ENCODE measurements around the gene BCL11B.
A peak's percentile ranks its signal among the peaks of the same experiment; 100 is the strongest.

BCL11B gene

DNA sequence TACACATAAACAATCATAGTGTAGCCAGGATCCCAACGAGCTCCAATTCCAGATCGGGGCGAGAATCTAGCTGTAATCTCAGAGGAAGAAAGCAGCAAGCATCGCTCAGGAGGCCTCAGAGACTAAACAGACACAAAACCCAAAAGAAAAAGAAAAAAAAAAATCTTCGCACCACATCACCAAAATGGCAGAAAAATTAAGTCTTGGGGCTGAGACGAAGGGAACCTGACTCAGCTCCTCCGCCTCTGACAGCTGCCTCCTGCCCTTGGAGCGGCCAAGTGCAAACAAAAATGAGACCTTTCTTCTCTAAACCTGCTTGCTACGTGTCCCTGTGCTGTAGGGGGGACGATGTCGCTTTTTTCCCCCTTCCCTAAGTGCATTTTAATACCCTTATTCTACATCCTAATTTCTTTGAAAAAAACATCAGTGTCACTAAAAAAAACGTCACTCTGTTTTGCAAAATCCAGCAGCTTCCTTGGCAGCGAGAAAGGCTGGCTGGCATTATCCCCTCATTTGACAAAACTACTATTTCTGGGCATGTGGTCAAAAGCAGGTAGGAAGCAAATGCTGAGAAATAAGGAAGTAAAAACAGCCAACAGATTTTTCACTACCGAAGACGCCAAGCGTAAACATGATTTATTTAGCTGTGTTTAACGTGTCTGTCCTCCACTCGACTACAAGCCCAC lies 30.5 kb downstream of the BCL11B start:
- H3K27me3 ChIP-seq (ENCODE audit: control insufficient read depth in 1 of 2, insufficient read depth in 2 of 2, low read length in 2 of 2), result no peaks in the 10 kb centered on the region
- no peak overlapping the region for H3K4me3 ChIP-seq (ENCODE audit: low read depth in 1 of 2, low read length in 2 of 2)
- H3K4me1 ChIP-seq (ENCODE audit: control insufficient read depth in 1 of 2, insufficient read depth in 2 of 2, low read length in 2 of 2), result peaks cover 8 to 17% of the 10 kb centered on the region in 2 donors

DNA sequence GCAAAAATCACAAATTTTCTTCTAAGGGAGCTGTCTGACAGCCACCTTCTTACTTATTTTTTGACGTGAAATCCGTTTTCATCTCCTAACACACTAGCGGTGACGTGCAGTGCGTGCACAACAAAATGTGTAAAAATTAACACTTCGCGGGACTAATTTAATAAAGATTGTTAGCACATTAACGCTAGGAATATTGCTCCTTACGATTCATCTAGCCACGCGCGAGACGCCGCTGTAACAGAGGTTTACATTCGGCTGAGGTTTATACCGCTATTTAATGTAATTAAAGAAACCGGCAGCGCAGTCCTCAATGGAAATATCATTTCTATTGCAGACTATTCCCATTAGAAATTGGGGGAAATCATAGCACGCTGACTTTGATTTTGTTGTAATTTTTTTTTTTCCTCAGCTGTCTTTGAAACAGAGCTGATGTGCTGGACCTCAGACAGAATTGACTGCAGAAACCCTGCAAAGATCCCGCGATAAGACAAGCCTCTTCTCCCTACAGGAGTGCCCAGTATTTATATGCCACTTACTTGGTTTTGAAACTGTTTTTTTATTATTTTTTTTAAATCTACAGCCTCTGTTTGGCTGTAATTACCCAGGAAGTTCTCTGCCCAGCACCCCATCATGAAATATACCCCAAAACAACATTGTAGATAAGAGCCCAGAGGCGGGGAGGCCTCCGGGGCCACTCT lies 31.2 kb downstream of the BCL11B start:
- no peak overlapping the region for H3K4me3 ChIP-seq (ENCODE audit: low read depth in 1 of 2, low read length in 2 of 2)
- H3K27me3 ChIP-seq (ENCODE audit: control insufficient read depth in 1 of 2, insufficient read depth in 2 of 2, low read length in 2 of 2), result no peaks in the 10 kb centered on the region
- peaks cover 4 to 6% of the 10 kb centered on the region in 2 donors for H3K36me3 ChIP-seq (ENCODE audit: control insufficient read depth in 1 of 2, insufficient read depth in 2 of 2, low read length in 2 of 2)
- H3K9me3 ChIP-seq (ENCODE audit: control insufficient read depth in 1 of 2, low read length in 2 of 2), result no peaks in the 10 kb centered on the region
- no peak overlapping the region for H3K9ac ChIP-seq (ENCODE audit: low read depth in 1 of 2, low read length in 2 of 2)
- H3K4me1 ChIP-seq (ENCODE audit: control insufficient read depth in 1 of 2, insufficient read depth in 2 of 2, low read length in 2 of 2), result peaks cover 8 to 11% of the 10 kb centered on the region in 2 donors
- no peak overlapping the region for H3K27ac ChIP-seq (ENCODE audit: low read depth, low read length)

More for the DNA sequence above, 30.5 kb downstream of the BCL11B start:
- H3K27ac ChIP-seq (ENCODE audit: low read depth, low read length), result no peak overlapping the region
- H3K9ac ChIP-seq (ENCODE audit: low read depth in 1 of 2, low read length in 2 of 2), result no peak overlapping the region
- peaks cover 4 to 6% of the 10 kb centered on the region in 2 donors for H3K36me3 ChIP-seq (ENCODE audit: control insufficient read depth in 1 of 2, insufficient read depth in 2 of 2, low read length in 2 of 2)
- no peaks in the 10 kb centered on the region for H3K9me3 ChIP-seq (ENCODE audit: control insufficient read depth in 1 of 2, low read length in 2 of 2)

DNA sequence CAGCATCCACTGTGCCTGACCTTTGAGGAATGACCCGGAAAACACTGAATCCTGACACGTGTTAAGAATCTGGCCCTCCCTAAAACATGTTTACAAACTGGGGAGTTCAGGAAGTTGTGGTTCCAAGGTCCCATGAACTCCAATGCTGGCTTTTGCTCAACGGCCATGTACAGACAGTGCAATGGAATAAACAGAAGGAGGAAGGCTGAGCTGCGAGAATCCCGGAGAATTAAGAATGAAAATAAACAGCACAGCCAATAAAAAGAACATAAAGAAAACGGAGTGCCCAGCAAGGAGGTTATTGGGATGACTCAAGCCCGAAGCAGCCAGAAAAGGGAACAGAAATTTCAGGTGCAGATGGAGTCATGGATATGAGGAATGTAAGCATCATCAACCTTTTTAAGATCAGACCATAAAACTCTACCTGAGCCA lies 32.3 kb downstream of the BCL11B start:
- H3K9ac ChIP-seq (ENCODE audit: low read depth in 1 of 2, low read length in 2 of 2), result no peak overlapping the region
- H3K4me3 ChIP-seq (ENCODE audit: low read depth in 1 of 2, low read length in 2 of 2), result no peak overlapping the region
- H3K27ac ChIP-seq (ENCODE audit: low read depth, low read length), result no peak overlapping the region
- H3K36me3 ChIP-seq (ENCODE audit: control insufficient read depth in 1 of 2, insufficient read depth in 2 of 2, low read length in 2 of 2), result peaks cover 4 to 6% of the 10 kb centered on the region in 2 donors
- no peaks in the 10 kb centered on the region for H3K27me3 ChIP-seq (ENCODE audit: control insufficient read depth in 1 of 2, insufficient read depth in 2 of 2, low read length in 2 of 2)
- H3K4me1 ChIP-seq (ENCODE audit: control insufficient read depth in 1 of 2, insufficient read depth in 2 of 2, low read length in 2 of 2), result peaks cover 8 to 11% of the 10 kb centered on the region in 2 donors
- H3K9me3 ChIP-seq (ENCODE audit: control insufficient read depth in 1 of 2, low read length in 2 of 2), result no peaks in the 10 kb centered on the region

DNA sequence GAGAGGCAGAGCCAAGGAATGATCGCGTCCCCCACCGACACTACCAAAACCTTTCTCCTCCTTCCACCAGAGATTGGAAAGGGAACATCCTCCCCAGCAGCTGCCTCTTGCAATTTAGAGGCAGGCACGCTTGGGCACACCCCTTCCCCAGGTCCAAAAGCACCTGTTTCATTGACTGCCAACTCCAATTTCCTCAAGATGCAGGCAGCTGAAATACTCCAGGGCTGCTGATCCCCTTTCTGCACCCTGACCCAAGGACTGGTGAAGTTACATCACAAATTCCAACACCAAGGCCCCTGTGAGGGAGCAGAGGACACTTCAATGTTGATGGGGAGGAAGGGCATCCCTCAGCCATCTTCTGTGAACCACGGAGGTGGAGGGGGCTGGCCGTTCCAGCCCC lies 33.8 kb downstream of the BCL11B start:
- peaks cover 4 to 6% of the 10 kb centered on the region in 2 donors for H3K36me3 ChIP-seq (ENCODE audit: control insufficient read depth in 1 of 2, insufficient read depth in 2 of 2, low read length in 2 of 2)
- H3K4me1 ChIP-seq (ENCODE audit: control insufficient read depth in 1 of 2, insufficient read depth in 2 of 2, low read length in 2 of 2), result peaks cover 5 to 8% of the 10 kb centered on the region in 2 donors
- no peaks in the 10 kb centered on the region for H3K9me3 ChIP-seq (ENCODE audit: control insufficient read depth in 1 of 2, low read length in 2 of 2)
- no peaks in the 10 kb centered on the region for H3K27me3 ChIP-seq (ENCODE audit: control insufficient read depth in 1 of 2, insufficient read depth in 2 of 2, low read length in 2 of 2)
- H3K4me3 ChIP-seq (ENCODE audit: low read depth in 1 of 2, low read length in 2 of 2), result no peak overlapping the region
- no peak overlapping the region for H3K27ac ChIP-seq (ENCODE audit: low read depth, low read length)
- no peak overlapping the region for H3K9ac ChIP-seq (ENCODE audit: low read depth in 1 of 2, low read length in 2 of 2)

DNA sequence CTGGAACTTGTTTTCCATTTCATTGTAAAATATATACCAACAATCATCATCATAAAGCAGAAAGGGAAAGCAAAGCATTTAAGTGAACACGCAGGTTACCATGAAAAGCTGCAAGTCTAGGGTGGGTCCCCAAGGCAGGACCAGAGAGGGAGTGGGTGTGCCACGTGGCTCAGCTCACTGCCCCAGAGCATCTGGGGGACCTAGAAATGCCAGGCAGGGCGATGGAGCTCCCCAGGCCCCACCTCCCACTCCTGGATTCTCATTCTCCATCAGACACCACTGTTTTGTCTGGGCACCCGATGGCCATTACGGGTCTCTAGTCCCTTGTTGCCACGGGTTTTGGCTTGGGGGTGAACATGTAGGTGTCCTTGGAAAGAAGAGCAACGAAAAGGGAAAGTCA lies 34.7 kb downstream of the BCL11B start:
- Histone ChIP-seq H3K27me3 (ENCODE audit: control insufficient read depth in 1 of 2, insufficient read depth in 2 of 2, low read length in 2 of 2) (no peaks in the 10 kb centered on the region), H3K9me3 (ENCODE audit: control insufficient read depth in 1 of 2, low read length in 2 of 2) (no peaks in the 10 kb centered on the region), H3K27ac (ENCODE audit: low read depth, low read length) (no peak overlapping the region), H3K4me3 (ENCODE audit: low read depth in 1 of 2, low read length in 2 of 2) (peak overlapping the region in 1 of 2 donors; percentile 12), H3K9ac (ENCODE audit: low read depth in 1 of 2, low read length in 2 of 2) (no peak overlapping the region), H3K36me3 (ENCODE audit: control insufficient read depth in 1 of 2, insufficient read depth in 2 of 2, low read length in 2 of 2) (peaks cover 4 to 6% of the 10 kb centered on the region in 2 donors), H3K4me1 (ENCODE audit: control insufficient read depth in 1 of 2, insufficient read depth in 2 of 2, low read length in 2 of 2) (peaks cover 14% of the 10 kb centered on the region in 2 donors)

DNA sequence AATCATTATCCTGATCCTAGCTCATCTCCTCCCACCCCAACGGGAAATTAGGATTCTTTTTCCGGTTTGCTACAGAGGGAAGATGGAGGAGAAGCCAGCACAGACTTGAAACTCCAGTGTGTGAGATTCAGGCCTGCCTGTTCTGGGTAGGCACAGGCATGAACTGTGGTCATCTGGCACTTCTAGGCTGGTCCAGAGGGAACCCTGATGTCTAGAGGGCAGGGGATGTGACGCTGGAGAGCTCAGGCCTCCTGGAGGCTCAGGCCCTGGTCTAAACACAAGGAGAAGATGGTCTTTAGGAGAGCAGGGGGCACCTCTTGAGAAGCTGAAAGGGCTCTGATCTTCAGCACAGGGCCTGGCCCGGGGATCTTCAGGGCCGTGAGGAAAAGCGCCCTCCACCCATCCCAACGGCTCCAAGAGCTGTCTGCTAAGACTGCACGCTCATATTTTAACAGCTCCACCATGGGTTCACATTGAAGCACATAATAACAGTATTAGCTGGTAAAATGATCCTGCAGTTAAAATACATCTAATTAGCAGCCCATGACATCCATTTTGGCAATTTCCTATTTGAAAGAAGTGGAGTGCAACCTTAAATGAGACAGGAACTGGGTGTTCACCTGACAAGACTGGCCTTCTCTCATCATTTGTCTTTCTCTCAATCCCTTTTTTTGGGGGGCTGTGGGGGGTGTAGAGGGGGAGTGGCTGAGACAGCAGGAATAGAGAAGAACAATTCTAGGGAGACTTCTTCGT lies 35.4 kb downstream of the BCL11B start:
- Histone ChIP-seq H3K4me1 (ENCODE audit: control insufficient read depth in 1 of 2, insufficient read depth in 2 of 2, low read length in 2 of 2) (peaks cover 17 to 20% of the 10 kb centered on the region in 2 donors), H3K27me3 (ENCODE audit: control insufficient read depth in 1 of 2, insufficient read depth in 2 of 2, low read length in 2 of 2) (no peaks in the 10 kb centered on the region), H3K4me3 (ENCODE audit: low read depth in 1 of 2, low read length in 2 of 2) (no peak overlapping the region), H3K36me3 (ENCODE audit: control insufficient read depth in 1 of 2, insufficient read depth in 2 of 2, low read length in 2 of 2) (peaks cover 4 to 6% of the 10 kb centered on the region in 2 donors), H3K27ac (ENCODE audit: low read depth, low read length) (no peak overlapping the region), H3K9ac (ENCODE audit: low read depth in 1 of 2, low read length in 2 of 2) (no peak overlapping the region), H3K9me3 (ENCODE audit: control insufficient read depth in 1 of 2, low read length in 2 of 2) (no peaks in the 10 kb centered on the region)

DNA sequence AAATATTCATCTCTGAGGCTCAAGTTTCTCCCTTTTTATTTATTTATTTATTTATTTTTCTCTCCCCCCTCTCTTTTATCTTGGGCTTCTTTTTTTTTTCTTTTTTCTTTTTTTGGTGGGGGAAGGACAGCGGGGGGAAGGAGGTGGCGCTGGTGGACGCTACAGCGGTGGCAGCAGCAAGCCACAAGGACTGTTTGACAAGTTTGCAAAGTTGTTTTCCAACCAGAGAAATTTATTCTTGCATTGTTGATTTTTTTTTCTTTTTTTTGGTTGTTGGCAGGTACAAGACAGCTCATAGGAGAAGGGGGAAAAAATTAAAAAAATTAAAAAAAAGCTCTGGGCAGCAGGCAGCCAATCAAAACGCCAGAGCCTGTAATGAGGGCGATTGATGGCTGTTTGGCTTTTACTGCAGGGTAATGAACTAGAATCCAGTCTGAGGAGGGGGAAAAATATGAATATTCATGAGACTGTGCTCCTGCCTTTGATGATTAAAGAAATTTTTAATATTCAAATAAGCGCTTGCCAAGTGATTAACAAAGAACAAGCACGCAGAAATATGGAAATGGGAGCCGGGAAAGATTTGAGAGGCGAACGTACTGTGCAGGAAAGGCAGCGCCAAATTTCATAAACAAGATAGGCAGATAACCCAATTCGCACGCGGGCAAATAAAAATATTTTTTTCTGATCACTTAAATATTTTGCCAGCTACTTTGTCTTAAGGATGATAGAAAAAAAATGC lies 36.2 kb downstream of the BCL11B start:
- H3K36me3 ChIP-seq (ENCODE audit: control insufficient read depth in 1 of 2, insufficient read depth in 2 of 2, low read length in 2 of 2), result peaks cover 4 to 6% of the 10 kb centered on the region in 2 donors
- no peak overlapping the region for H3K9ac ChIP-seq (ENCODE audit: low read depth in 1 of 2, low read length in 2 of 2)
- H3K27ac ChIP-seq (ENCODE audit: low read depth, low read length), result no peak overlapping the region
- H3K4me3 ChIP-seq (ENCODE audit: low read depth in 1 of 2, low read length in 2 of 2), result no peak overlapping the region
- H3K27me3 ChIP-seq (ENCODE audit: control insufficient read depth in 1 of 2, insufficient read depth in 2 of 2, low read length in 2 of 2), result no peaks in the 10 kb centered on the region
- H3K4me1 ChIP-seq (ENCODE audit: control insufficient read depth in 1 of 2, insufficient read depth in 2 of 2, low read length in 2 of 2), result peaks cover 17 to 20% of the 10 kb centered on the region in 2 donors
- H3K9me3 ChIP-seq (ENCODE audit: control insufficient read depth in 1 of 2, low read length in 2 of 2), result no peaks in the 10 kb centered on the region

DNA sequence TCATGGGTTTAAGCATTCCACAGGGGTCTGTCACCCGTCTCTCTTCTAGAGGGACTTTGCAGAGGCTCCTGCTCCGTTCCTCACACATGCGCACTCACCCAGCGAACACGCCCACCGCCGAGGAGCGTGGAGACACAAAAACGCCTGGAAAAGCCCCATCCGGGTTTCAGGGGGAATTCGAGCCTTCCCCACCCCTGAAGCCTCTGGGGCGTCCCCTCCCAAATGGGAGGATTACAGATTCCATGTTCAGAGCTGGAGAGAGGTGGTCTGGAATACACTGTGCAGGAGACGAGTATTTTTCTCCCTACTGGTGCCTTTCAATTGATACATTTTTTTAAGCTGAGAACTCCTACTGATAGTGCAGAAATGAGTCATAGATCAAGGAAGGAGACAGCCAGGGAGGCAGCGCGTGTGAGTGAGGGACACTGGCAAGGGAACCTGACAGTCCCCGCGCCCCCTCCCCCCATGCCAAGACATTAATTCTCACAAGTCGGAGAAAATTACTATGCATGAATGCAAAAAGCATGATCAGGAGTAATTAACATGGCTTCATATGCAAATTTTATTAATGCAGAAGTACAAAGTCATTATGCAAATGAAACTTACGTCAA lies 36.9 kb downstream of the BCL11B start:
- Histone ChIP-seq H3K4me3 (ENCODE audit: low read depth in 1 of 2, low read length in 2 of 2) (no peak overlapping the region), H3K27ac (ENCODE audit: low read depth, low read length) (no peak overlapping the region), H3K4me1 (ENCODE audit: control insufficient read depth in 1 of 2, insufficient read depth in 2 of 2, low read length in 2 of 2) (peaks cover 17 to 20% of the 10 kb centered on the region in 2 donors), H3K9me3 (ENCODE audit: control insufficient read depth in 1 of 2, low read length in 2 of 2) (no peaks in the 10 kb centered on the region), H3K9ac (ENCODE audit: low read depth in 1 of 2, low read length in 2 of 2) (no peak overlapping the region), H3K27me3 (ENCODE audit: control insufficient read depth in 1 of 2, insufficient read depth in 2 of 2, low read length in 2 of 2) (no peaks in the 10 kb centered on the region), H3K36me3 (ENCODE audit: control insufficient read depth in 1 of 2, insufficient read depth in 2 of 2, low read length in 2 of 2) (peaks cover 4 to 6% of the 10 kb centered on the region in 2 donors)

DNA sequence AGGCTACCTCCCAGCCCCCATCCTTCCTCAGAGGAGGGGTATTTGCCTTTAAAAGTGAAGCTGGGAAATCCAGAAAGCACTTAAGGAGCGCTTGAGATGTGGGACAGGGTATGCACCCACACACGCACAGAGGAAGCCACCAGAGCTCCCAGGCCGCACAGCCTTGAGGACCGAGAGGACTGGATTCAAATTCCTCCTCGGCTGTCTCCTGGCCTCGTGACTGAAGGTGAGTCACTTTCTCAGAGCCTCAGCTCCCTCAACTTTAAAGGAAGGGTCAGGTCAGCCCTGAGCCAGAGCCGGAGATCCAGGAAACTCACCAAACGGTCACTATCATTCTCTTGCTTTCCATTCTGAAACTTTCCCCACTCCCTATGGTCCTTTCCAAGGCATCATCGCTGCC lies 37.6 kb downstream of the BCL11B start:
- Histone ChIP-seq H3K27me3 (ENCODE audit: control insufficient read depth in 1 of 2, insufficient read depth in 2 of 2, low read length in 2 of 2) (no peaks in the 10 kb centered on the region), H3K4me1 (ENCODE audit: control insufficient read depth in 1 of 2, insufficient read depth in 2 of 2, low read length in 2 of 2) (peaks cover 20% of the 10 kb centered on the region in 2 donors), H3K36me3 (ENCODE audit: control insufficient read depth in 1 of 2, insufficient read depth in 2 of 2, low read length in 2 of 2) (peaks cover 3 to 6% of the 10 kb centered on the region in 2 donors), H3K4me3 (ENCODE audit: low read depth in 1 of 2, low read length in 2 of 2) (no peak overlapping the region), H3K9me3 (ENCODE audit: control insufficient read depth in 1 of 2, low read length in 2 of 2) (no peaks in the 10 kb centered on the region), H3K9ac (ENCODE audit: low read depth in 1 of 2, low read length in 2 of 2) (no peak overlapping the region), H3K27ac (ENCODE audit: low read depth, low read length) (no peak overlapping the region)

All from duodenal mucosa (tissue), 2 donors.